ENCODE measurements around the gene PPP1R26.
"Not testable (repeated sequence)": the region's sequence is repeated elsewhere in the genome, so short reads cannot be mapped to it uniquely, and the experiment has no call there.

The PPP1R26 gene

DNA sequence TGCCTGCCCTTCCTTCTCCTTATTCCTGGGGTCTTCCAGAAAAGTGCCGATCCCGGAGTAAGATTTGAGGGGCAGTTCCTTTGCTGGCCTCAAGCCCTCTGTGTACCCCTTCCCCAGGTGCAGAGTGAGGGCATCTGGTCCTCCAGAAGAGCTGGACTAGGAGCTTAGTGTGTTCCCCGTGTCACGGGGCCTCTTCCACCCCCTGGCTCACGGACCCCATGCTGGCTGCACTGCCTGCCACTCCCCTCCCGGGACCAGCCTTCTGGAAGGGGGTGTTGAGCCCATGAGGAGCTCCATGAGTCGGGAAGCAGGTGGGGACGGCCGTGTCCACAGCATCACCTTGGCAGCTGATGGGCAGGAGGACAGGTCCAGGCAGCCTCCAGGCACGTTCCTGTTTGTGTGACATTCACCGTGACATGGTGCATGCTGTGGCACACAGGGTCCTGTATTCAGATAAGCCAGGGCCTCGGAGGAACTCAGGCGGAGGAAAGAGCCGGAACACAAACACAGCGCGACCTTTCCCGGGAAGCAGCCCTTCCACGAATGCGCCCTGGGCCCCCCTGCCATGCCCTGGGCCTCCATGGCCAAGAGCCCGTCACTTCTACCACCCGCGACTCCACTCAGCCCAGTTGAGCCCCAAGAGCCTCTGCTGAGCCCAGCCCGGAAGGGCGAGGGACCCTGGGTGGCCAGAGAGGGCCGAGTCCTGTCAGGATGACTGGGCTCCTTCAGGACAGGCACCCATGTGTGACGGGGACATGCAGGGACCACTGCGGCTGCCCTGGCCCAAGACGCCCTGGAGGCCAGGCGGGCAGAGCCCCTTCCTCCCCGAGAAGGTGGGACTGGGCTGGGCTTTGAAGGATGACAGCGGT lies 35.7 kb downstream of the PPP1R26 start:
- DNase-seq = no peak
- in situ Hi-C loops (cut with MboI; ENCODE audit: low pct_unique_long_range_greater_than_20kb, low sequenced_read_pairs) = no loop called here

DNA sequence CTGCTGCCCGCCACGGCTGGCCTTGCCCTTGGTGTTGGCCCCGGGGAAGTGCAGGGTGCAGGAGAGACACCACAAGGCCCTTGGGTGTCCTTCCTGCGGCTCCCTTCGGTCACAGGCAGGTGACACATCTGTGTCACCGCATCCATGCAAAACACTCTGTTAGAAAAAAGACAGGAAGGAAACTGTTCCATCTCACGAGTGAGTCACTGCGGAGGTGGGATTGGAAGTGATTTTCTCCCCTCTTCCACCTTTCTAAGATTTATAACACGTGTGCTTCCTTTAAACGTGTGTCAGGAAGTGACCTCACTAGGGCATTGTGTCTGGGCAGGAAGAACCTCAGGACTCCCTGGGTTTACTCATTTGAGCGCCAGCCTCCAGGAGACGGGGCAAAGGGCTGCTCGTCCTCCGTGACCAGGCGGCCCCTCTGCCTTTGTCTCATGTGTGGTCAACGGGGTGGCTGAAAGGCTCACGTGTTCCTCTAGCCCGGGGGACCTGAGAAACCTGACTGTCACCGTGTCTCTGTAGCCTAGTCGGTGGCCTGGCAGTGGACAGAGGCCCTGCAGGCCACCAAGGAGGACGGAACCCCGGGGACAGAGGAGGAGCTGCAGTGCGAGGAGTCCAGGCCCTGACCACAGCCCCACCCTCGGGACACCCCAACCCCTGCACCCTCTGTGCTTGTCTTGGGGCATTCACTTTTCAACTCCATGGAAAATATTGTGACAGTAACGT lies 36.7 kb downstream of the PPP1R26 start:
- no peak for DNase-seq
- in situ Hi-C loops (cut with MboI; ENCODE audit: low pct_unique_long_range_greater_than_20kb, low sequenced_read_pairs) = no loop called here

DNA sequence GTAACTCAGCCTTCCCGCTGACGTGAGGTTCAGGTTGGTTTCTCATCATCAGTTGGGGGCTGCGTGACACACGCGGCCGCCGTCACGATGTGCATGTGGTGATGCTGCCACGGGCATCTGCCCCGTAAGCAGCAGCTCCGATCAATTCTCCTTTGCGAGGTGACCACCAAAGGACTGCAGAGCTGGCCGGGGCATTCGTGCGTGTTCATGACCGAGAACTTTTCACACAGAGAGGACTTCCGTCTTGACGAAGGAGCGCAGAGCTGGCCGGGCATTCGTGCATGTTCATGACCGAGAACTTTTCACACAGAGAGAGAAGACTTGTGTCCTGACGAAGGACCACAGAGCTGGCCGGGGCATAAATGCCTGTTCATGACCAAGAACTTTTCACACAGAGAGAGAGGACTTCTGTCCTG lies 37.8 kb downstream of the PPP1R26 start:
- no peak for DNase-seq
- in situ Hi-C loops (cut with MboI; ENCODE audit: low pct_unique_long_range_greater_than_20kb, low sequenced_read_pairs) = no loop called here

DNA sequence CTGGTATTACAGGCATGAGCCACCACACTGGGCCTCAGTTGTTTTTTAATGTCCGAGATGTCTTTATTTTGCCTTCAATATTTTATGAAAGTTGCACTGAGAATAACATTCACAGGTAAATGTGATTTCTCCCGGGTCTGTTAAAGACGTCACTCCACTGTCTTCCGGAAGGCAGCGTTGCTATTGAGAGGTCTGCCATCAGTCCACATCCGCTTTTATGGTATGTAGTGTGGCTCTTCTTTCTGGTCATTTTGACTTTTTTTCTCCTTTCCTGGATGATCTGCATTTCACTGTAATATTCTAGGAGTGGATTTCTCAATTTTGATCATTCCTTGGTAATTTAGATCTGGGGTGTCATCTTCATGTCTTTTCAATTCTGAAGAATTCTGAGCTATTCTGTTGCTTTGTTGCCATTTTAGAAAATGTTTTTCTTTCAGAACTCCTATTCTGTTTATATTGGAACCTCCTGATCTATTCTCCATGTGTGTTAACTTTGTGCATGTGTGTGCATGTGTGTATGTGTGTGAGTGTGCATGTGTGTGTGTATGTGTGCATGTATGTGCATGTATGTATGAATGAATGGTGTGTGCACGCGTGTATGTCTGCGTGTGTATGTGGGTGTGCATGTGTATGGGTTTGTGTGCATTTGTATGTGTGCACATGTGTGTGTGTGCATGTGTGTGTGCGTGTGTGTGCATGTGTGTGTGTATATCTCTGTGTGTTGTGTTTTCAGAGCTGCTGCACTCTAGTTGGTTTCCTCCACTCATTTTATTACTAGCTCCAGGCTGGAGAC lies 39.8 kb downstream of the PPP1R26 start:
- DNase-seq = no peak
- in situ Hi-C loops (cut with MboI; ENCODE audit: low pct_unique_long_range_greater_than_20kb, low sequenced_read_pairs) = no loop called here

DNA sequence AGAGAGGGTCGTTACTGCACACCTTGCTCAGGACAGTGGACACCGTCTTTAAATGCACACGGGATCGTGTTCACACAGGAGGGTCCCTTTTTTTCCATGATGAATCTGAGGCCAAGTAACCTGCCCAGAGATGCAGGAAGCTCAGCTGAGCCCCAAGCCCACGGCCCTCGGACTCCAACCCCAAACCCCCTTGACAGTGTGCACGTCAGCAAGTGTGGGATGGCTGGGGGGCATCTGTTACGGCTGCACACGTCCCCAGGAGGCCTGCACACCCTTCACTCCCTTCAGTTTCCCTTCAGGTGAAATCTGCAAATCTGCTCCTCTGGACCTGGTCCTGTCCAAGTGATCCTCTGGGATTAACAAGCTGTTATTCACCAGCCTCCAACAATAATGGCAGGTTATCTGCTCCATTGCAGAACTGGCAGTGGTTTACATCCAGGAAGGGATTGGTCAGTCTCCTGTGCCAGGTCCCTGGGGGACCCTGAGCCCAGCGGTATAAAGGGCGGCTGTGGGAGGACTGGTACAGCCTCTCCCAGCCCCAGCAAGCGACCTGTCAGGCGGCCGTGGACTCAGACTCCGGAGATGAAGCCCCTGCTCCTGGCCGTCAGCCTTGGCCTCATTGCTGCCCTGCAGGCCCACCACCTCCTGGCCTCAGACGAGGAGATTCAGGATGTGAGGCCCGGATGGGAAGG lies 41.5 kb downstream of the PPP1R26 start, which contains the start of gene LCN1:
Gene LCN1 (plus strand): TSS at position 525 of the 692 bp plus-strand sequence. CDS start 58 bp downstream, at position 583.
- in situ Hi-C loops (cut with MboI; ENCODE audit: low pct_unique_long_range_greater_than_20kb, low sequenced_read_pairs) = no loop called here
- no peak for DNase-seq

DNA sequence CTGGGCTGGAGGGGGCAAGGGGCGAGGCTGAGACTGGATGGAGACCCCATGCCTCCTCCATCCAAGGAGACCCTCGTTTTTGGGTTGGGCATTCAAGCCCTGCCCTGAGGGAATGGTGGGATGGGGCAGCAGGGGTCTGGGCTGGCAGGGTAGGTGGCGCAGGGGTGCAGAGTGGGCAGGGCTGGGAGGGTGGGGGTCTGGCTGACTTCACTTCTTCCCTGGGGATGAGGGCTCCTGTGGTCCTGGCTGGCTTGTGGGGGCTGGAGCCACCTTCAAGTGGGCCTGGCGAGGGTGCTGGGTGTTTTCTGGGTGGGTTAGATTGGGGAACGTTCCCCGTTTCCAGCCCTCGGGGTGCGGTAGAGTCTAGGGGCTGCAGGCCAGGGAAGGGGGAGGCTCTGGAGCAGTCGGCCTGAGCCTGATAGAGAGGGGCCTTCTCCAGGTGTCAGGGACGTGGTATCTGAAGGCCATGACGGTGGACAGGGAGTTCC lies 42.1 kb downstream of the PPP1R26 start:
- no peak for DNase-seq
- in situ Hi-C loops (cut with MboI; ENCODE audit: low pct_unique_long_range_greater_than_20kb, low sequenced_read_pairs) = no loop called here

DNA sequence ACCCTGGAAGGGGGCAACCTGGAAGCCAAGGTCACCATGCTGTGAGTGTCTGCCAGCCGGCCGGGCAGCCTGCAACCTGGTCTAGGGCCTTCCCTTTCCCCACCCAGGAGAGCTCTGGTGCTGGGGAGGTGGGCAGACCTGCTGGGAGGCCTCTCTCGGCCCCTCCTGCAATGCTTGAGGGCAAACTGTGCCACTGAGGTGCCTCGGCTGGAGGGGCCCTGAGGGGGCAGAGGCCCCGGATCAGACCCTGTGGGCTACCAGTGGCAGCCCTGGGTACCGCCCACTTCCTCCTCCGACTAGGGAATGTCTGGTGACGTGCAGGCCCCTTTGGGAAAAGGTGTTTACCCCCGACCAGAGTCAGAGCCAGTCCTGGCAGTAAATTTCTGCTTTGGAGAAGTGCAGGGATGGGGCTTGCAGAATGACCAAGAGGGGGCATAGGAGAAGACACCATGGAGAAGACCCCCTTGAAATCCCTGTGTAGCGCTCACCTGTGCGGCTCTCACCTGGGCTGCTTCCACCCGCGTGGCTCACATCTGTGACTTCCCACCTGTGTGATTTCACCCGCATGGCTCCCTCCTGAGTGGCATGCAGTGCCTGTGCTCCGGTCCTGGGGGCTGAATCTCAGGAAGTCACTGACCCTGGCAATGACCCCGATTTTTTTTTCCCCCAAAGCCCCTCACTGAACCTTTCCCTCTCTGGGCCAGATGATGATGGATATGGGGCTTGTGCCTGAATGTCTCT lies 42.7 kb downstream of the PPP1R26 start:
- in situ Hi-C loops (cut with MboI; ENCODE audit: low pct_unique_long_range_greater_than_20kb, low sequenced_read_pairs) = no loop called here
- DNase-seq = no peak

DNA sequence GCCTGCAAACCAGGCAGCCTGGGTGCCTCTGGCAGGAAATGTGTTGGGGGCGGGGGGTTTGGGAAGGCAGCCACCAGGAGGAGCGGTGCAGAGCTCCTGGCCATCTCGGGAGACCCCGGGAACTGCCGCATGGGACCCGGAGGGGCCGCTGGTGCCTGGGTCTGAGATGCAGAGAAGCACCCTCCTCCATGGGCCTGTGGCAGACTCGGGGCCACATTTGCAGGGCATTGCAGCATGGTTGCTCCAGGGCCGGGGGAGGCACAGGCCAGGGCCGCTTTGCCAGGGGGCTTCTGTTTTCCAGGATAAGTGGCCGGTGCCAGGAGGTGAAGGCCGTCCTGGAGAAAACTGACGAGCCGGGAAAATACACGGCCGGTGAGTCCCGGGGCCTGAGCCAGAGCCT lies 43.3 kb downstream of the PPP1R26 start:
- DNase-seq = no peak
- in situ Hi-C loops (cut with MboI; ENCODE audit: low pct_unique_long_range_greater_than_20kb, low sequenced_read_pairs) = no loop called here

DNA sequence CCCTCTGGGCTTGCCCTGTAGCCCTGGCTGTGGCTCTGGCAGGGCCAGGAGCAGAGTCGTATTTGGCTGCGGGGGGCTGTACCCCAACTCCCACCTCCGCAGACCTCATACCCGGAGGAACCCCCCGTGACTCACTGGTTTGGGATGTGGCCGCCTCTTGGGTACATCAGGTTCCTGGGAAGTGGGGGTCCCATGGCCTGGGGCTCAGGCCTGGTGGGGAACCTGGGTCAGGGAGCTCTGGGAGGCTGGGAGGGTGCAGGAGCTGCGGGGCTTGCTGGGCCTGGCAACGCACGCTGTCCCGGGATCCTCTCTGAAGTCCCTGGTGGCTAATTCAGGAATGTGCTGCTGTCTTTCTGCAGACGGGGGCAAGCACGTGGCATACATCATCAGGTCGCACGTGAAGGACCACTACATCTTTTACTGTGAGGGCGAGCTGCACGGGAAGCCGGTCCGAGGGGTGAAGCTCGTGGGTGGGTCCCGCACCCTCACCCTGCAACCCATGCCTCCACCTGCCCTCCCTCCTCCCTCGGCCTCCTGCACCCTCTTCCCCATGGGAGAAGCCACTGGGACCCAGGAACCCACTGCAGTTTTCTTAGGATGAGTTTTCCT lies 44.0 kb downstream of the PPP1R26 start:
- no peak for DNase-seq
- in situ Hi-C loops (cut with MboI; ENCODE audit: low pct_unique_long_range_greater_than_20kb, low sequenced_read_pairs) = no loop called here

DNA sequence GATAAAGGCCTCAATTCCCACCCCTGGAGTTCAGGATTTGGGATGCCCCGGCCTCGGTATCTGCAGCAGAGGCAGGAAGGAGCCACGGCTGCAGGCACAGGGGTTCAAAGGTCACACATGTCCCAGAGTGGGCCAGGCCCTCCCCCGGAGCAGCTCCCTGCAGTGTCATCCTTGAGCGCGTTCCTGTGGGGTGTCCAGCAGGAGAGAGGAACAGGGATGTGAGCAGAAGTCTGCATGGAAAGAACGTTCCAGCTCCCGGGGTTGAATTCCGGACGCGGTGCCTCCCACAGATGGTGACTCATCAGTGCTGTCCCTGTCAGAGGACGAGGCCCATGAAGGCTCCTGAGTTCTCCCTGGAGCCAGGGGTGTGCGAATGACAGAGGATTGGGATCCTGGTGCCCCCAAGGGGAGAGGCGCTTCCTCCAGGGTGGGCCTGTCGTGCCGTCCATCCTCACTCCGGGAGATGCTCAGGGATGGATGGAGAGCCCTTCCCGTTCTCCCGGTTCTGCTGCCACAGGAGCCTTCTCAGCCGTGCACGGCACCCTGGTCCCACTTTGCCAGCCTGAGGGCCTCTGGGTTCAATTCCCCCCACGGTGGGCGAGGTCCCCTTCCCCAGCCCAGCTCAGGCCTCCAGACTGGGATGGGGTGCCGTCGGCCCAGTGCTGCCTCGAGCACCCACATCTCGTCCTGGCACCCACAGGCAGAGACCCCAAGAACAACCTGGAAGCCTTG lies 44.7 kb downstream of the PPP1R26 start:
- DNase-seq = no peak
- in situ Hi-C loops (cut with MboI; ENCODE audit: low pct_unique_long_range_greater_than_20kb, low sequenced_read_pairs) = no loop called here

DNA sequence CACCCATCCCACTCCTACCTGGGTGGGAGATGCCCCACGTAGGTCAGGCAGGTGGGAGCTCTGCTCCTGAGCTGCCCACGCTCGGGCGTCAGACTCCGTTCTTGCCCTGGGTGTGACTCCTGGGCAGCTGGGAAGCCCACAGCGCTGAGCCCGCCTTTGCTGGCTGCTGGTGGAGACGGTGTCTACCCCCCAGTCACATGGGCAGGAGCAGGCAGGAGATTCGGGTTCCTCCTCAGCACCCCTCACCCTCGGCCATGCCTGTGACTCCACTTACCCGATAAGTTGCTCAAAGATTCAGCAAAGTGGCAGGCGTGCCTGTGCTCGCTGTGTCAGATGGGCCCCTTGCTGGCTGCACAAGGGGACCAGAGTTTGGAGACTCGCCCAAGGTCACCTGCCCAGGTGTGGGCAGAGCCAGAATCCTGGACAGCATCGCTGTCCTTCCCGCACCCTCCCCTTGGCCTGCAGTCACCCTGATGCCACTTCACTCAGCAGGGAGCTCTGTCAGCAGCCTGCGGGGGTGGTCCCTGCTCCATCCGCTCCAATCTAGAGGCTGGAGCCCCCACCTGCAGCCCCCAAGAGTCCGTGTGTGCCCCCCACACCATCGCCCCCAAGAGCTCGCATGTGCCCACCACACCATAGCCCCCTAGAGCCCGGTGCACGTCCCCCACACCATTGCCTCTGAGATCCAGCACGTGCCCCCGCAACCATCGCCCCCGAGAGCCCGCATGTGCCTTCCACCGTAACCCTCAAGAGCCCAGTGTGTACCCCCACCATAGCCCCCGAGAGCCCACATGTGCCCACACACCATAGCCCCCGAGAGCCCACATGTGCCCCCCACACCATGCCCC lies 45.9 kb downstream of the PPP1R26 start:
- DNase-seq = no peak
- in situ Hi-C loops (cut with MboI; ENCODE audit: low pct_unique_long_range_greater_than_20kb, low sequenced_read_pairs) = no loop called here

DNA sequence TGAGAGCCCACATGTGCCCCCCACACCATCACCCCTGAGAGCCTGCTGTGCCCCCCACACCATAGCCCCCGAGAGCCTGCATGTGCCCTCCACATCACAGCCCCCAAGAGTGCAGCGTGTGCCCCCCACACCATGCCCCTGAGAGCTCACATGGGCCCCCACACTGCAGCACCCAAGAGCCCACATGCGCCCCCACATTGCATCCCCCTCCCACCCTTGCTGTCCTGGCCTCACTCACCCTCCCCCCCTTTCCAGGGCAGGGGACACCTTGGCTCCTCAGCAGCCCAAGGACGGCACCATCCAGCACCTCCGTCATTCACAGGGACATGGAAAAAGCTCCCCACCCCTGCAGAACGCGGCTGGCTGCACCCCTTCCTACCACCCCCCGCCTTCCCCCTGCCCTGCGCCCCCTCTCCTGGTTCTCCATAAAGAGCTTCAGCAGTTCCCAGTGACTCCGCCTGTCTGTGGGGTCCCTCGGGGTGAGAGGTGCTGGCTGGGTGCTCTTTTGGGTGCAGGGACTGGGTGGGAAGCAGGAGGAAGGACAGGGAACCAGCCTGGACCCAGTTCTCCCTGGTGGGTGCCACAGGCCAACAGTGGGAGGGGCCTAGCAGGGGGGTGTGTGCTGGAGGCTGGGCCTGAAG lies 46.6 kb downstream of the PPP1R26 start:
- DNase-seq = no peak
- in situ Hi-C loops (cut with MboI; ENCODE audit: low pct_unique_long_range_greater_than_20kb, low sequenced_read_pairs) = no loop called here

DNA sequence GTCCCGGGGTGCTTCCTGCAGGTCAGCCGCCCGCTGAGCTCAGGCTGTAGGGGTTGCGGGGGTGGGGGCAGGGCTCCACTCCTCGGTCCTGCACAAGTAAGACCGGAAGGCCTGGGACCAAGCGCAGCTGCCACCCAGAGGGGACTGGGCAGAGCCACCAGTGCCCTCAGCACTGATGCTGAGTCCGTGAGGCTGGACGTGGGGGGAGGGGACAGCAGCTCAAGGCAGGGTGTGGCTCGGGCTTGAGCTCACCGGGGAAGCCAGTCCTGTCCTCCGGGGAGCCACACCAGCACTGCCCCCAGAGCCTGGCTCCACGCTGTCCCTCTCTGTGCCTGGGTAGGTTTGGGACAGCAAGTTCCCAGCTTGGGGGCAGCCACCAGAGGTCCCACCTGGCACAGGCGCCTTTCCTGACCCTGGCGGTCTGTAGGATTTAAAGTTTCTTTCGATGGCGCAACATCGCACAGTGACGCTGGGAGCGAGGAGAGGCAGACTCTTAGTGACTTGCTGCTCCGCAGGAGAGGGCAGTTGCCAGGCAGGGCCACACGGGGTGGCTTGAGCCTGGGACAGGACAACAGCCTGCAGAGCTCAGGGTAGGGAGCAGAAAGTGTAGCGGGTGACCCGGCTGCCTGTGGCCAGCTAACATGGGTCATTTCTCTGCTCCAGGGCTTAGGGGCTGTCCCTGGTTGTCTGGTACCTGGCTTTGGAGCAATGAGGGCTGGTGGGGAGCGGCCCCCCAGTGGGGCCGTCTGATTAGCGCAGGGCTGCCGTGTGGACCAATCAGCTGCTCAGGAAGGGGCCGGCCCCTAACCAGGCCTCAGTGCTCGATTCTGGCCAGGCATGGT lies 47.4 kb downstream of the PPP1R26 start:
- in situ Hi-C loops (cut with MboI; ENCODE audit: low pct_unique_long_range_greater_than_20kb, low sequenced_read_pairs) = no loop called here

DNA sequence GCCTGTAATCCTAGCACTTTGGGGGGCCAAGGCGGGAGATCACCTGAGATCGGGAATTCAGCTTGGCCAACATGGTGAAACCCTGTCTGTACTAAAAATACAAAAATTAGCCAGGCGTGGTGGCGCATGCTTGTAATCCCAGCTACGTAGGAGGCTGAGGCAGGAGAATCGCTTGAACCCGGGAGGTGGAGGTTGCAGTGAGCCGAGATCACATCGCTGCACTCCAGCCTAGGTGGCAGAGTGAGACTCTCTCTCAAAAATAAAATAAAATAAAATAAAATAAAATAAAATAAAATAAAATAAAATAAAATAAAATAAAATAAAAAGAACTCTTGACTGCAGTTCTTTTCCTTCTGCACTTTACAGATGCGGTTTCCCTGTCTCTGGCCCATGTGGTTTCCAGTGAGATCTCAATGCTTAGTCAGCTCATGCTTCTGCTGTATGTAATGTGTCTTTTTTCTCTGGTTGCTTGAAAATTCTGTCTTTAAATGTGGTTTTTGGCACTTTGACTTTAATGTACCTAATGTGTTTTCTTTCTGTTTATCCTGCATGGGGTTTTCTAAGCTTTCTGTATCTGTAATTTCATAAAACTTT lies 49.4 kb downstream of the PPP1R26 start:
- DNase-seq; in situ Hi-C loops (cut with MboI; ENCODE audit: low pct_unique_long_range_greater_than_20kb, low sequenced_read_pairs): not testable (repeated sequence)

More for the DNA sequence above, 47.4 kb downstream of the PPP1R26 start:
- no peak for DNase-seq

DNA sequence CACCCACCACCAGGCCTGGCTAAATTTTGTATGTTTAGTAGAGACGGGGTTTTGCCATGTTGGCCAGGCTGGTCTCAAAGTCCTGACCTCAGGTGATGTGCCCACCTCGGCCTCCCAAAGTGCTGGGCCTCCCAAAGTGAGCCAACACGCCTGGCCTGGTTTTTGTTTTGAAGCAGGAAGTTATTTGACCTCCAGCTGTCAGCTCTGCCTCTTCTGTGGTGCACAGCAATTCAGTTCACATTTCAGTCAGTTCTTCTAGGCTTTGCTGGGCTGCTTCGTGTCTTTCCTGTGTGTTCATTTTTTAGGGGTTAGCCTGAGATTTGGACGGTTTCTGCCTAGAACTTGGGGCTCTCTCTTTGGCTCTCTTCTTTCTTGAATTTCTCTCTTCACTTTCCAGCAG lies 50.6 kb downstream of the PPP1R26 start:
- in situ Hi-C loops (cut with MboI; ENCODE audit: low pct_unique_long_range_greater_than_20kb, low sequenced_read_pairs) = no loop called here
- DNase-seq = no peak

All from KBM-7 (cell line).